GM13976 (cell line): ENCODE data around the gene MAP2K4.

Experiments used
- DNase-seq: peaks from one replicate; pipeline ENCODE4 v3.0.0; 2012; ENCODE audit warnings: low spot score
- in situ Hi-C: fragments of 300-500 bp; cut with MboI; formaldehyde crosslinking; loops from one replicate; pipeline ENCODE4 v1.12.0; 2022; ENCODE audit warnings: low sequenced_read_pairs, mixed read lengths, inconsistent platforms; ENCODE audit not compliant: unreplicated experiment
- TF ChIP-seq, protein P1 (sequence below): IDR thresholded peaks from 2 replicates; pipeline ENCODE4 v1.5.1; 2012; ENCODE audit warnings: borderline replicate concordance, mild to moderate bottlenecking; ENCODE audit not compliant: insufficient read depth; ENCODE audit errors: extremely low read depth, missing control alignments, control extremely low read depth

MAP2K4 gene

DNA sequence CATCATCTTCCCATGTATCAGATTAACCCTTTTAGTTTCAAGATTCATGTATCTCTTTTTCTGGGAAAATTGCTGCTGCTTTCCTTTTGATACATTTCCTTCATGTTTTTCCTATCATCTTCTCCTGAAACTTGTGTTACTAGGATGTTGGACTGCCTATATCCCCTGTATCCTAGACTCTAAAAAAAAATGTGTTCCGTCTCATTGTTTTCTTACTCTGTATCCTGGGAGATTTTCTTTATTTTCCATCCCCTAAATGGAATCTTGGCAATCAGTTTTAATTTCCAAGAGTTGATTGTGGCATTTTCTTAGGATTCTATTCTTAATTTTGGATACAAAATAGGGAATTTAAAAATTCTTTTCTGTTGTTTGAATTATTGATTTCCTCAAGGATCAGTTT is 36.8 kb downstream of the MAP2K4 start:
- in situ Hi-C loops, result no loop called here
- TF ChIP-seq, protein P1, sequence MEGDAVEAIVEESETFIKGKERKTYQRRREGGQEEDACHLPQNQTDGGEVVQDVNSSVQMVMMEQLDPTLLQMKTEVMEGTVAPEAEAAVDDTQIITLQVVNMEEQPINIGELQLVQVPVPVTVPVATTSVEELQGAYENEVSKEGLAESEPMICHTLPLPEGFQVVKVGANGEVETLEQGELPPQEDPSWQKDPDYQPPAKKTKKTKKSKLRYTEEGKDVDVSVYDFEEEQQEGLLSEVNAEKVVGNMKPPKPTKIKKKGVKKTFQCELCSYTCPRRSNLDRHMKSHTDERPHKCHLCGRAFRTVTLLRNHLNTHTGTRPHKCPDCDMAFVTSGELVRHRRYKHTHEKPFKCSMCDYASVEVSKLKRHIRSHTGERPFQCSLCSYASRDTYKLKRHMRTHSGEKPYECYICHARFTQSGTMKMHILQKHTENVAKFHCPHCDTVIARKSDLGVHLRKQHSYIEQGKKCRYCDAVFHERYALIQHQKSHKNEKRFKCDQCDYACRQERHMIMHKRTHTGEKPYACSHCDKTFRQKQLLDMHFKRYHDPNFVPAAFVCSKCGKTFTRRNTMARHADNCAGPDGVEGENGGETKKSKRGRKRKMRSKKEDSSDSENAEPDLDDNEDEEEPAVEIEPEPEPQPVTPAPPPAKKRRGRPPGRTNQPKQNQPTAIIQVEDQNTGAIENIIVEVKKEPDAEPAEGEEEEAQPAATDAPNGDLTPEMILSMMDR, result no peak
- no peak for DNase-seq

DNA sequence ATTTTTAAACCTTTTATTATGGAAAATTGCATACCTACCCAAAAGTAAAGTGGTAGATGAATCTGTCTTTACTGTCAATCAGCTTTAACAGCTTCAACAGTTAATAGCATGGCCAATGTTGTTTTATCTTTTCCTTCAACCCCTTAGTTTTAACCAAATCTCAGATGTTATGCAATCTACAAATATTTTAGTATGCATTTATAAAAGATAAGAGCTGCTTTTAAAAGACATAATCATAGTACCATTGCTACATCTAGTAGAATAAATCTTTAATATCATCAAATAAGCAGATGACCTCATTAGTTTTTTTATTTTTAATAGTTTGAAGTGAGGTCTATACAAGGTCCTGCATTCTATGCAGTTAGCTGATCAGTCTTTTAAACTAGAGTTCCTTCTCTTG is 37.9 kb downstream of the MAP2K4 start:
- TF ChIP-seq, protein P1, result no peak
- in situ Hi-C loops, result no loop called here
- no peak for DNase-seq

DNA sequence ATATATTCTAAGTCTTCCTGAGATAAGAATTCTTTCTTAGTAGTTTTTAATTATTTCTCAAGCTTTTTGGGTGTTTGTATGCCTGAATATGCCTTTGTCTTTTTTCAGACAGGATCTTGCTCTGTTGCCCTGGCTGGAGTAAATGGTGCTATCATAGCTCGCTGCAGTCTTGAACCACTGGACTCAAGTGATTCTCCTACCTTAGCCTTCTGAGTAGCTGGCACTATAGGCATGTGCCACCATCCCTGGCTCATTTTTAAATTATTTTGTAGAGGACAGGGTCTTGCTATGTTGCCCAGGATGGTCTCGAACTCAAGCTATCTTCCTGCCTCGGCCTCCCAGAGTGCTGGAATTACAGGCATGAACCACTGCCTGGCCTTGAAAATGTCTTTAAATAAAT is 41.6 kb downstream of the MAP2K4 start:
- in situ Hi-C loops, result no loop called here

DNA sequence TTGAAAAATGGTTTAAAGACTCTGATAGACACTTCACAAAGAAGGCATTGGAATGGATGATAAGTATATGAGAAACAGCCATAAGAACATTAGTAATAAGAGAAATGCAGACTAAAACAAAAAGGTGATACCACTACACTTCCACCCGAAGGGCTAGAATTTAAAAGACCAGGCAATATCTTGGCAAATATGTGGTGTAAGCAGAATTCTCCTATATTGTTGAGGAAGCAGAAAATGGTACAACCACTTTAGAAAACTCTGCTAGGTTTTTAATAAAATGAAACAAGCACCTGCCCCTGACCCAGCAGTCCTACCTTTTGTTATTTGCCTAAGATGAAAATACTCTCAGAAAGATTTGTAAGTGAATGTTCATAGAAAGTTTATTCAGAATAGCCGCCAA is 43.7 kb downstream of the MAP2K4 start:
- TF ChIP-seq, protein P1, result no peak
- DNase-seq, result no peak
- in situ Hi-C loops, result no loop called here

More for the DNA sequence above, 41.6 kb downstream of the MAP2K4 start:
- TF ChIP-seq, protein P1, result no peak
- no peak for DNase-seq

DNA sequence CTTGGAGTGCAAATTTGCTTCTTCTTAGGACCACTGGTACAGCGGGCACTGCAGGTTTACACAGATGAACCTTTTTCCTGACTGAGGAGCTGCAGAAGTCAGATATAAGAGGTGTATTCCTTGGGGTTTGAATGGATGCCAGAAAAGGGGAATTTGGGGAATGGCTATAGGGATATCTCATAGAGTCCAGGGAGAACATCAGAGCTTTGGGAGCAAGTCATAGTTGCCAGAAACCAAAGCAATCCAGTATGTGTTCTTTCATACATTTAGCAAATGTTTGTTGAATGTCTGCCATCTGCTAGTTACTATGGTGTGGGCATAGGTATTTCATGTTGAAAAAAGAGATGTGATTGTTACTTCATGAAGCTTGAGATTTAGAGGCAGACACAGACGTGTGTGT is 46.8 kb downstream of the MAP2K4 start:
- in situ Hi-C loops, result no loop called here
- no peak for DNase-seq
- TF ChIP-seq, protein P1, result no peak

DNA sequence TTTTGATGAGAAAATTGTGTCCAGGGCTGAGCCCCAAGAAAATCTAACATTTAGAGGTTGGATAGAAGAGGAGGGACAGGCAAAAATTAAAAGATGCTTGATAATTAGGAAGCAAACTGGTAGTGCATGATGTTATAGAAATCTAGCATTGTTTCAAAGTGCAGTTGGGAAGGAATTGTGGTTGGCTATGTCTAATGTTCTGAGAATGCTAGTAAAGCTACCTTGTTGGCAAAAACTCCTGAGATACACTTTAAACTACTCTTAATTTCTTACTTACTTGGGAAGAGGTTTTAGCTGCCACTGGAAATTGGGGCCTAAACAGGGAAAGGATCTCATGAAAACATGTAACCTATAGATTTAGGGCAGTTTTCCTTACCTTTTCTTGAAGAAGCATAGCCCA is 48.3 kb downstream of the MAP2K4 start:
- TF ChIP-seq, protein P1, result no peak
- DNase-seq, result no peak
- in situ Hi-C loops, result no loop called here

DNA sequence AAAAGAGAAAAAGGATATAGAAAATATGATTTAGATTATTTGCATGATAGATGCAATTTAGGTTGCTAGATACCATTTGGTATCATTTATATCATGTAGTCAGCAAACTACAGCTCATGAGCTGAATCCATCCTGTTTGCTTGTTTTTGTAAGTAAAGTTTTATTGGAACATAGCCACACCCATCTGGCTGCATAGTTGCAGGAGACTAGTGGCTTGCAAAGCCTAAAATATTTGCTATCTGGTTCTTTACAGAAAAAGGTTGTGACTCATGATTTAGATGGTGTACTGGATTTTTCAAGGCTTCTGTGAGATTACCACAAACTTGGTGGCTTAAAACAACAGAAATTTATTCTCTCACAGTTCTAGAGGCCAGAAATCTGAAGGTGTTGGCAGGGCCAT is 49.9 kb downstream of the MAP2K4 start:
- TF ChIP-seq, protein P1, result no peak
- no peak for DNase-seq
- in situ Hi-C loops, result no loop called here
